DMS53 treated with DMSO at 0.1 percent for 48 hours (cell line): ENCODE data around the gene KLHL1.

Source experiments
- DNase-seq: peaks from one replicate; lab custom pipeline; 2025; ENCODE audit not compliant: unreplicated experiment; lab: John Stamatoyannopoulos, UW

KLHL1 gene

GRCh38 chr13:70022646-70023045 lies 85.6 kb downstream of the KLHL1 start:
- no peak for DNase-seq

- DNase-seq, result no peak
Measured at GRCh38 chr13:70016116-70016515, 92.1 kb downstream of the KLHL1 start.

DNA sequence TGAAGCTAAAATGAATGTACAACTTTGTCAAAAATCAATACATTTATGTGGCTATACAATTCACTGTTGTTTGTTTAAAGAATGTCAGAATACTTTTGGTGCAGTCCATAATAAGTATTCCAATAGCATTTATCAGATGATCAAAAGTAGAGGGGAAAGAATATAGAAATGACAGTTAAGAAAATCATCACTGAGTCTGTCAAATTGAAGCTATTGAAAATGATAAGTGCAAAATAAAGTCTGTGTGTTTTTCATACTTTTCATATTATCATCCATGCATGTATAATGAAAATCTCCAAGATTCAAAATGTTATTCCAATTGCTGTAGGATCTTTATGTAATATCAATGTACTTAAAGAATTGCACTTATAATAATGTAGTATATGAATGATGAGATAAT lies 93.9 kb downstream of the KLHL1 start:
- DNase-seq, result no peak

- no peak for DNase-seq
Measured at GRCh38 chr13:69999875-70000274, 108.4 kb downstream of the KLHL1 start.

- DNase-seq, result no peak
Measured at GRCh38 chr13:69997061-69997460, 111.2 kb downstream of the KLHL1 start.

- no peak for DNase-seq
Measured at GRCh38 chr13:69980799-69981198, 127.5 kb downstream of the KLHL1 start.

DNA sequence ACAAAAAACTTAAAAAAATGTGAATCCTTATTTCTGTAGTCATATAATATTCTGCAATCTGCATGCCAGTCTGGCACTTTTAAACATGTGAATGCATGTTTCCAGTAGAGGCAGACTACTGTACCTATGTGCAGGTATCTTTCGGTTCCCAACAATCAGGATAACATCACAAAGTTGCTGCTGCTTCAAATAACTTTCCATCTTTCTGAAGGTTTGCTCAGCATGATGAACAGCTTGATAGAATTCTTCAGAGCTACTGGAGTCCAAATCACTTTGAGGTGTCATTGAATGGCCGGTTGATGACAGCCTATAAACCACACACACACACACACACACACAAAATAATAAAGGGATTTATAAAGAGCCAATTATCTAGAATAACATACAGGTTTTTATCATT lies 132.8 kb downstream of the KLHL1 start:
- no peak for DNase-seq

- DNase-seq, result no peak
Measured at GRCh38 chr13:69970520-69970919, 137.7 kb downstream of the KLHL1 start.

DNA sequence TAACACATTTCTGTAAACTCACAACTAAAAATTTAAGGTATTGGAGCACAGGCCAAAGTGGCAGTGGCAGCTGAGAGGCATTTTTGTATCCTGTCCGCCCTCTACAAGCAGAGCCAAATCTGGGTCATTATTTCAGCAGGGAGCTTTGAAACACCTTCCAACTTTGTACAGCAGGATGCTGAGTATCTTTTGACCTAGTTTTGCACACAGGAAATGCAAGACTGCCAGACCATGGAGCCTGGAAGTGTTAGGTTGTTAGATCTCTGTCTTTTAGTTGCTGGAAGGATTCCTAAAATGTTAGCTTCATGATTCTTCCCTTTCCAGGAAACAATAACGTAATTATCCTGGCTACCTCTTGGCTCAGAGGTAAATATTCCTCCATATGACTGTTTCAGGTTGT lies 149.2 kb downstream of the KLHL1 start:
- no peak for DNase-seq

DNA sequence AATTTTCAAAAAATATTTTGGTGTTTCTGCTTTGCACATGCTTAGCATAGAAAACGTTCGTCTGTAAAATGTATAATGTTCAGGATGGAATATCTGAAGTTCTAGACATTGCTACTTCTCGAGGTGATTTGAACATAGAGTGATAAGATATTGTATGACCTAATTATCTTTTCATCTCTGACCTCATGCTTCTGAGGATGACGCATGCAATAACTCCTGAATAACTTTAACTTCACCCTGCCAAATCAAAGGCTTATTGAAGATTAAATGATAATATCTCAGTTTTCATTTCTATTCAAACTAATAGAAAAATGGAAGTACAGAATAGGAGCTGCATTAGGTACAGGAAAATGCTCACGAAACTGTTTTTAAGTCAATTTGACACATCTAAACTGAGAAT lies 151.4 kb downstream of the KLHL1 start:
- DNase-seq, result no peak

GRCh38 chr13:69956349-69956748 lies 151.9 kb downstream of the KLHL1 start:
- no peak for DNase-seq

DNA sequence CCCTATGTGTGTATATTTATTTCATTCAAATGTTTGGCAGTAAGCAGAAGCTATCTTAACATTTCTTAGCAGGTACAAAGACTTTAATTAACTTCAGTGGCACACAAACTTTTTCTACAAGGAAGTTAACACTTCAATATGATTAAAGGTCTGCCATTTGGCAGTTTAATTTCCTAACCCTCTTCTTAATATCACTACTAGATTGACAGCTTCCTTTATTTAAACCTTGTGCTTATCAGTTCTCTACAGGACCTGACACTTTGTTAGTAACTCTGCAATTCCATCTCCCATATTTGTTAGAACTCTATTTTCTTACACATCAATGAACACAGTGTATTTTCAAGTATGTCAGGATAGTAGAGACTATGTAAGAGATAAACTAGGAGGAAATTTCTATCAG lies 153.0 kb downstream of the KLHL1 start:
- DNase-seq, result no peak

DNA sequence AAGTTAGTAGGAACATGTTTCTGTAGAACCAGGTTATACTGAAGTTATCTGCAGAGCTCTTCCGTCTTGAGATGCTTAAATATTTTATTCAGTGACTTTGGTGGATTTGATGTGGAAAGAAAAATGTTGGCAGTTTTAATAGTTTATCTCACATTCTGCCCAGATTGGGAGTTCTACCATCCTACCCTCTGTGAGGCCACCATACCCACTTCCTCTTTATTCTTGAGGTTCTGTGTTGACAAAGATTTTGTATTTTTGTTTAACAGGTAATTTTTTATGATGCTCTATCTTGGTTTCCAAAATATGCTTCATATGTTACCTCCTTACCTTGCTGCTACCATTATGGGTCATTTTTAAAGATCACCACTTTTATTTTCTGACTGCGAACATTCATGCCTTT lies 156.8 kb downstream of the KLHL1 start:
- no peak for DNase-seq

DNA sequence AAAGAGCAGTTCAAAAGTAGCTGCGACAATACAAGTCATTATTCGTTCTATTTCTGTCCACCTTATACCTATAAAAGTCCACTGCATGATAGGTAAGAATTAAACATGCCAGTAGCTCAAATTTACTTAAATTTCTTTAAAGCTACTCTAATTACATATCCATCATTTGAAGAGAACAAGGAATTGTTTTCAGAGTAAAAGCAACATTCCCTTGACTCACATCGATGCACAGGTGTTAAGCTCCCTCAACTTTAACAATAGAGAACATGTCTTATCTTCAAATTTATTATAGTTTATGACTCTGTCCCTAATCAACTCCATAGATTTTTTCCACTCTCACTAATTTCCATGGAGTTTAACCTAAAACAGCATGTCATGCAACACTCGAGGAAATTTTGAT lies 158.1 kb downstream of the KLHL1 start:
- DNase-seq, result no peak

DNA sequence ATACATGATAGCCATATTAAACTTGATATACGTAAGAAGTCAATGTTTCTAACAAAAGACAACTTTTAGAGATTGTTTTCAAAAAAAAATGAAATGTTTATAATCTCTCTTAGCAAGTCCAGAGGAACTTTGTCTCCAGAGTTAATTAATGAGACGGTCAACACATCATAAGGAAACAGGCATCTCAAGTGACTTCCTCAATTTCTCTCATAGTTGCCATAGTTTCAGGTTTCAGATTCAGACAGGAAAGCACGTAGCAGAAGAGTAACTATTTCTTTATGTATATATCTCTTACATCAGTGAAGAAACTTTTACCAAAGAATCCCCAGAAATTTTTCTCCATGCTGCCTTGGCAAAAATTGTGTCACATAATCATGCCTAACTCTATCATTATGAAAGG lies 160.2 kb downstream of the KLHL1 start:
- DNase-seq, result no peak

GRCh38 chr13:69947582-69947981 lies 160.7 kb downstream of the KLHL1 start:
- no peak for DNase-seq

GRCh38 chr13:69946511-69946910 lies 161.7 kb downstream of the KLHL1 start:
- DNase-seq, result no peak

GRCh38 chr13:69935043-69935442 lies 173.2 kb downstream of the KLHL1 start:
- DNase-seq, result no peak

DNA sequence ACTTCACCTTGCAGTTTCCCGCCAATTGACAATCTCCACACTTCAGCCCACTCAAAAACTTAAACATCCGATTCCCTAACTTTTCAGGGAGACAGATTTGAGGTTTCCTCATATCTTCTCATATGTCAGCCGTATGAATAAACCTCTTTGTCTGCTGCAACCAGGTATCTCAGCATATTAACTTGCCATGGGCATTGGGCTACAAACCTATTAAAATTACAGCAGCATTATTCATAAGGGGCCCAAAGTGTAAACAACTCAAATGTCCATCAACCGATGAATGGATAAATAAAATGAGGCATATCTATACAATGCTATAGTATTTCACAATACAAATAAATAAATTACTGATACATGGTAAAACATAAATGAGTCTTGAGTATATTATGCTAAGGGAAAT lies 180.0 kb downstream of the KLHL1 start:
- no peak for DNase-seq

DNA sequence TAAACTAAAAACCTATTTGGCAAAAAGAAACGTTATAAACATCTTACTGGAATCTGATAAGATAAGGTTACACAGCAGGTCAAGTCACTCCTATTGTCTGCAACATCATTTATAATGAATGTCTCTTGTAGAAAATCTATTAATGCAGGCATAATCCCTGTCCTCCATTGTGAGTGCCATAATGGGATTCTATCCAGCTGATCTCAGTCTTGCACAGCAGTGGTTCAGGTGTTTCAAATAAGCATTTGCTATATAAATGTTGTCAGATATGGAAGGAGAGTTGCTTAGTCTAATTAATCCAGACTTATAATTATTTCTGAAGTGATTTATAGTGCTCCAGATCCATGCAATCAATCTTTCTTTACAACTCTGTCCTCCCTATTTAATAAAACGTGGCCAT lies 187.1 kb downstream of the KLHL1 start:
- DNase-seq, result no peak

DNA sequence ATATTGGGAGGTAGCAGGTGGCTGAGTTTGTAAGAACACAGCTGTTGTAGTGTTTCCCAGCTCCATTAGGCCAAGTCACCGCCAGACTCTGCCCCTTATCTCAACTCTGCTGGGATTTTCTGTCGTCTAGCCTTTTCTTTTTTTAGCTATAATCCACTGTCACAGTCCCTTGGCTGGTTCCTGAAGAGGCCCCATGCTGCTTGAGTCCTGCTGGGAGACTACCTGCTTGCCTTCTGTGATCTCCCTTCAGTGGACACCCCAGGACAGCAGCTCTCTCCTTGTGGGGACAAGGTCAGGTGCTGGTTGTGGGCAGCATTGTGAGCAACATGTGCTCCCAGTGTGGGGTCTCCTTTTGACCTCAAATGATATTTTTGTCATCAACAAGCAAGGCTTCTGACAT lies 195.6 kb downstream of the KLHL1 start:
- no peak for DNase-seq

DNA sequence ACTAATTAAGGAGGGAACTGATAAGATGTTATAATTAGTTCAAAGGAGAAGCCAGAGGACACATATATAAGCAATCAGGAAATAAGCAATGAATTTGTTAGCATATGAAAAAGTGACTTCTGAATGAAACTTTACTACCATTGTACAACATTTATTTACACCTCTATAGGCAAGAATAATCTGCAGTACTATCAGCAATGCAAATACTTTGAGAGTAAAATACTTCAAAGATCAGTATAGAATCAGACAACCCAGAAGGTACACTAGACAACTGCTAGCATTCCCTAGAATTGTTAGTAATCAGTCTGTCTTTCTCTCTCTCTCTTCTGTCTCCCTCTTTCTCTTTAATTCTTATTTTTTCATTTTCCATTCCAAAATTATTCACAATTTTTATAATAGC lies 197.5 kb downstream of the KLHL1 start:
- DNase-seq, result no peak

DNA sequence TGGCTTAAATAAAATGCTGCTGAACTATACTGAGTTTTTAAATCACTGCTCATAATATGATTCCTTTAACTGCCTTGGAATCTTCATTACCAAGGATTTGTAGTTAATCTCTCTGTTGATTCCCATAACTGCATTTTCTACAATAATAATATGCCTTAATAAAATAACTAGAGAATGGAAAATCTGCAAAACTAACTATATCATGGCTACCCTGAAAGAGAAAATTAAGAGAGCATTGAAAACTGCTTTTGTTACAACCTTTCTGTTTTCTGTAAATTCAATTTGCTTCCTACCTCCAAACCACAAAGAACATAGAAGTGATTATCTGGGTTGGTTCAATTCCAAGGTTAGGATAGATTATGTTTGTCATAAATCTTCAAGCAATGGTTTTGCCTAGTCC lies 203.5 kb downstream of the KLHL1 start:
- no peak for DNase-seq

DNA sequence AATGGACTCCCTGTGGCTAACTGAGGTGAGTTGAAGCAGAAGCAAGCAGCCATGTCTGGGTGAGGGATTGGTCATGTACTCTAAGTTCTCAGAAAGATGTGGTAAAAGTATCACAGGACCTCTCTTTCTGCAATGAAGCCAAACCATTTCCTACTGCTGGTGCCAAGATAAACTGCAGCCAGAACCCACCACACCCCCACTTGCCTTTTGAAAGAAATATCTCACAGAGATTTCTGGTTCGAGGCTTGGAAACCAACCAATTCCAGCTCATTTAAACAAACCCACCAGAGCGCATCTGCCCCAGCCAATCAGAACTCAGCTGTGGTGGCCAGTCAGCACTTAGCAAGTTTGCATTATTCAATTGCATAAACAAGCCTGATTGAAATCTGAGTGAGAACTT lies 205.2 kb downstream of the KLHL1 start:
- DNase-seq, result no peak
